HEK293 (cell line): ENCODE results near the gene ASTN2.

Experiments used
- BCL11A ChIP-seq: fragments of 450-650 bp; formaldehyde crosslinking; IDR thresholded peaks from 2 replicates; pipeline ENCODE4 v1.5.1; 2016; ENCODE audit warnings: low read depth, missing biosample characterization, missing genetic modification characterization
- GLIS1 ChIP-seq: fragments of 450-650 bp; formaldehyde crosslinking; IDR thresholded peaks from 2 replicates; pipeline ENCODE4 v1.5.1; 2016; ENCODE audit warnings: missing biosample characterization, missing genetic modification characterization
- PRDM1 ChIP-seq: fragments of 450-650 bp; formaldehyde crosslinking; IDR thresholded peaks from 2 replicates; pipeline ENCODE4; 2016; ENCODE audit warnings: missing biosample characterization, missing genetic modification characterization
- REST ChIP-seq: fragments of 450-650 bp; formaldehyde crosslinking; IDR thresholded peaks from 2 replicates; pipeline ENCODE4 v1.5.1; 2016; ENCODE audit warnings: missing biosample characterization, missing genetic modification characterization
- SETDB1 ChIP-seq: IDR thresholded peaks from one replicate; pipeline ENCODE4 v1.6.1; 2017; ENCODE audit warnings: mild to moderate bottlenecking, low read length, moderate library complexity, mixed read lengths; ENCODE audit not compliant: insufficient read length
- YY1 ChIP-seq: fragments of 450-650 bp; formaldehyde crosslinking; IDR thresholded peaks from 2 replicates; pipeline ENCODE4 v1.5.1; 2018; ENCODE audit warnings: missing biosample characterization, missing genetic modification characterization
- ZNF398 ChIP-seq: fragments of 450-650 bp; formaldehyde crosslinking; IDR thresholded peaks from 2 replicates; pipeline ENCODE4 v1.5.1; 2017; ENCODE audit warnings: missing biosample characterization, missing genetic modification characterization
- ZNF837 ChIP-seq: fragments of 450-650 bp; formaldehyde crosslinking; IDR thresholded peaks from 2 replicates; pipeline ENCODE4 v1.5.1; 2016; ENCODE audit warnings: missing biosample characterization, missing genetic modification characterization
- TF ChIP-seq, protein P1 (sequence below): fragments of 450-650 bp; formaldehyde crosslinking; IDR thresholded peaks from 2 replicates; pipeline ENCODE4 v1.5.1; 2016; ENCODE audit warnings: missing biosample characterization, missing genetic modification characterization

DNA sequence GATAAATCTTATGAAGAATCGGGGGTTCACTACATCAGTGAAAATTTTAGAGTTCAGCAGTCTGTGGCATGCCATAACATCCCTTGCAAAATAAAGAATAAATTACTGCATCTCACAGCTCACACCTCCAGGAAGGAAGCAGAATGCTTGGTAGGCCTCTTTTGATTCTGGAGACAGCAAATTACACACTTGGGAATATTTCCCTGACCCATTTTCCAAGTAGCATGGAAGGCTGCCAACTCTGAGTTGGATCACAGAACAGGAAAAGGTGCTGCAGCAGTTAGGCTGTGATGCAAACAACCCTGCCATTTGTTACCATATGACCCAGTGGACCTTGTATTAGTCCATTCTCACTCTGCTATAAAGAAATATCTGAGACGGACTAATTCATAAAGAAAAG lies 293.5 kb downstream of the ASTN2 start:
- TF ChIP-seq, protein P1, sequence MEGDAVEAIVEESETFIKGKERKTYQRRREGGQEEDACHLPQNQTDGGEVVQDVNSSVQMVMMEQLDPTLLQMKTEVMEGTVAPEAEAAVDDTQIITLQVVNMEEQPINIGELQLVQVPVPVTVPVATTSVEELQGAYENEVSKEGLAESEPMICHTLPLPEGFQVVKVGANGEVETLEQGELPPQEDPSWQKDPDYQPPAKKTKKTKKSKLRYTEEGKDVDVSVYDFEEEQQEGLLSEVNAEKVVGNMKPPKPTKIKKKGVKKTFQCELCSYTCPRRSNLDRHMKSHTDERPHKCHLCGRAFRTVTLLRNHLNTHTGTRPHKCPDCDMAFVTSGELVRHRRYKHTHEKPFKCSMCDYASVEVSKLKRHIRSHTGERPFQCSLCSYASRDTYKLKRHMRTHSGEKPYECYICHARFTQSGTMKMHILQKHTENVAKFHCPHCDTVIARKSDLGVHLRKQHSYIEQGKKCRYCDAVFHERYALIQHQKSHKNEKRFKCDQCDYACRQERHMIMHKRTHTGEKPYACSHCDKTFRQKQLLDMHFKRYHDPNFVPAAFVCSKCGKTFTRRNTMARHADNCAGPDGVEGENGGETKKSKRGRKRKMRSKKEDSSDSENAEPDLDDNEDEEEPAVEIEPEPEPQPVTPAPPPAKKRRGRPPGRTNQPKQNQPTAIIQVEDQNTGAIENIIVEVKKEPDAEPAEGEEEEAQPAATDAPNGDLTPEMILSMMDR: no peak
- no peak for TF ChIP-seq REST (tag by site-specific recombination)
- no peak for TF ChIP-seq PRDM1 (tag by site-specific recombination)
- no peak for TF ChIP-seq ZNF398 (tag by site-specific recombination)
- TF ChIP-seq BCL11A (tag by site-specific recombination): no peak
- TF ChIP-seq ZNF837 (tag by site-specific recombination): no peak
- TF ChIP-seq YY1 (tag by site-specific recombination): no peak
- no peak for TF ChIP-seq SETDB1
- no peak for TF ChIP-seq GLIS1 (tag by site-specific recombination)
